CD4-positive, alpha-beta memory T cell (primary cell): ENCODE results near the gene LDLRAD4. TPM values are rescaled to one million over a fixed set of nuclear protein-coding genes. Genes with fewer than 3 reads are reported as not detected.

Source experiments
- CTCF ChIA-PET: fragments of 350-600 bp; sonication (Branson Sonifier 250); formaldehyde crosslinking; loops from one replicate; lab custom pipeline; 2021; ENCODE audit warnings: inconsistent platforms; ENCODE audit not compliant: partially characterized antibody; lab: Charles Lee
- POLR2A ChIA-PET: fragments of 350-600 bp; sonication (Branson Sonifier 250); formaldehyde crosslinking; loops from one replicate; lab custom pipeline; 2021; ENCODE audit not compliant: partially characterized antibody; lab: Charles Lee
- DNase-seq, 5 donors: peaks; one replicate each; pipeline versions ENCODE4 v3.0.0 to v3.0.0-alpha.2; 2020 to 2022; ENCODE audit warnings: mixed read lengths in 1 of 5
- H3K27ac ChIP-seq: one replicate; pipeline ENCODE4 v1.7.0; 2013; ENCODE audit warnings: low read depth, low read length
- H3K27me3 ChIP-seq: 2 replicates; pipeline ENCODE4 v1.7.0; 2013; ENCODE audit warnings: mild to moderate bottlenecking, low read length, moderate library complexity; ENCODE audit not compliant: insufficient read depth
- H3K36me3 ChIP-seq: 2 replicates; pipeline ENCODE4 v1.7.0; 2013; ENCODE audit warnings: mild to moderate bottlenecking, low read length, moderate library complexity; ENCODE audit not compliant: insufficient read depth
- H3K4me1 ChIP-seq: 2 replicates; pipeline ENCODE4 v1.7.0; 2013; ENCODE audit warnings: mild to moderate bottlenecking, low read length, moderate library complexity; ENCODE audit not compliant: insufficient read depth
- H3K4me3 ChIP-seq, 2 donors: one replicate each; pipeline ENCODE4 v1.7.0; 2013; ENCODE audit warnings: low read length in 2 of 2, mild to moderate bottlenecking in 1 of 2
- H3K9me3 ChIP-seq, 2 donors: one replicate each; pipeline ENCODE4 v1.7.0; 2013; ENCODE audit warnings: low read length in 2 of 2, control low read depth in 1 of 2; ENCODE audit not compliant: control insufficient read depth in 1 of 2
- H3K27ac Mint-ChIP-seq, 7 donors: one replicate each; pipeline ENCODE4 v1.8.0; 2020 to 2021; ENCODE audit warnings: mixed read lengths in 7 of 7, mild to moderate bottlenecking in 6 of 7, inconsistent platforms in 3 of 7, moderate library complexity in 3 of 7
- H3K27me3 Mint-ChIP-seq, 2 donors: one replicate each; pipeline ENCODE4 v1.8.0; 2020 to 2021; ENCODE audit warnings: mixed read lengths in 2 of 2
- H3K36me3 Mint-ChIP-seq, 2 donors: one replicate each; pipeline ENCODE4 v1.8.0; 2020 to 2021; ENCODE audit warnings: mixed read lengths in 2 of 2, inconsistent platforms in 1 of 2, mild to moderate bottlenecking in 1 of 2
- H3K4me1 Mint-ChIP-seq, 4 donors: one replicate each; pipeline ENCODE4 v1.8.0; 2020 to 2021; ENCODE audit warnings: mixed read lengths in 4 of 4, mild to moderate bottlenecking in 1 of 4
- H3K4me3 Mint-ChIP-seq, 8 donors: one replicate each; pipeline ENCODE4 v1.8.0; 2020 to 2021; ENCODE audit warnings: mixed read lengths in 8 of 8, mild to moderate bottlenecking in 7 of 8, moderate library complexity in 6 of 8, inconsistent platforms in 3 of 8
- H3K9me3 Mint-ChIP-seq, 8 donors: one replicate each; pipeline ENCODE4 v1.8.0; 2020 to 2021; ENCODE audit warnings: mixed read lengths in 8 of 8, mild to moderate bottlenecking in 5 of 8, inconsistent platforms in 3 of 8, moderate library complexity in 1 of 8
- intact Hi-C: fragments of 100-400 bp; cut with micrococcal nuclease; formaldehyde crosslinking; loops from one replicate; pipeline ENCODE4 v1.15.1; 2023
- polyA plus RNA-seq, 2 donors: library from polyadenylated mRNA; unstranded; fragments of 300-500 nt; fragmentation: Illumina TruSeq; gene quantifications; one replicate each; pipeline ENCODE4 v1.2.3, GENCODE V29; 2021
- total RNA-seq, 2 experiments: library from RNA; stranded (reverse); gene quantifications; one replicate each; pipeline ENCODE4 v1.2.3, GENCODE V29; 2021

Gene LDLRAD4
- total and polyA plus RNA-seq, 4 experiments from 2014 or later, result 17.4 to 63.0 (median 36.6) TPM

DNA sequence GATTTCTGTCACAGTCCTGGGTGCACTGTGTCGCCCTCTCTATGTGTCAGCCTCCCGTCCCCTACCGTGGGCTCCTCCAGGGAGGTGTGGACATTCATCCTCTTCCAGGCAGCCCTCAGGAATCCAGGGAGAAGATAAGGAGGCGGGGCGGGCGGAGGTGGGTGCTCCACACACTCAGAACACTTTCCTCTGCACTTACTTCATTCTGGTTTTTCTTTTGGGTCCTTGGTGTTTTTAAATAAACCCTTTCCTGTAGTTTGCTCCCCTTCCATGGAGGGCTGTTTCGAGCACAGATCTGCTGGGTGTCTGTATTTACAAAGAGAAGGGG, 323.9 kb downstream of the LDLRAD4 start:
- Mint-ChIP-seq H3K4me3 (no peak overlapping the region), H3K4me1 (peaks cover 16 to 45% (median 30%) of the 10 kb centered on the region in 4 donors), H3K36me3 (peaks cover 23 to 29% of the 10 kb centered on the region in 2 donors), H3K9me3 (no peaks in the 10 kb centered on the region), H3K27ac (peak overlapping the region in 1 of 7 donors; percentile 21), H3K27me3 (no peaks in the 10 kb centered on the region)
- Histone ChIP-seq H3K27ac (no peak overlapping the region), H3K4me1 (peaks cover 28% of the 10 kb centered on the region), H3K4me3 (no peak overlapping the region), H3K9me3 (no peaks in the 10 kb centered on the region), H3K36me3 (no peaks in the 10 kb centered on the region), H3K27me3 (no peaks in the 10 kb centered on the region)
- POLR2A ChIA-PET, result no interaction called here
- DNase-seq, result no peak
- CTCF ChIA-PET, result interaction anchor here (0.7 to 1.1 kb wide), 2 partner anchors 13 to 326 kb away, joined by 3 read pairs; no protein-coding TSS in a partner anchor
- intact Hi-C loops, result no loop called here

GRCh38 chr18:13543144-13543543, 324.6 kb downstream of the LDLRAD4 start:
- Histone ChIP-seq H3K27me3 (no peaks in the 10 kb centered on the region), H3K36me3 (no peaks in the 10 kb centered on the region), H3K4me1 (peaks cover 27% of the 10 kb centered on the region), H3K9me3 (no peaks in the 10 kb centered on the region), H3K4me3 (no peak overlapping the region), H3K27ac (no peak overlapping the region)
- Mint-ChIP-seq H3K27me3 (no peaks in the 10 kb centered on the region), H3K36me3 (peaks cover 23 to 32% of the 10 kb centered on the region in 2 donors), H3K9me3 (no peaks in the 10 kb centered on the region), H3K4me1 (peaks cover 14 to 43% (median 25%) of the 10 kb centered on the region in 4 donors), H3K4me3 (no peak overlapping the region), H3K27ac (peak overlapping the region in 1 of 7 donors; percentile 41)
- DNase-seq, result no peak
- ChIA-PET POLR2A (no interaction called here), CTCF (no interaction called here)
- intact Hi-C loops, result no loop called here

DNA sequence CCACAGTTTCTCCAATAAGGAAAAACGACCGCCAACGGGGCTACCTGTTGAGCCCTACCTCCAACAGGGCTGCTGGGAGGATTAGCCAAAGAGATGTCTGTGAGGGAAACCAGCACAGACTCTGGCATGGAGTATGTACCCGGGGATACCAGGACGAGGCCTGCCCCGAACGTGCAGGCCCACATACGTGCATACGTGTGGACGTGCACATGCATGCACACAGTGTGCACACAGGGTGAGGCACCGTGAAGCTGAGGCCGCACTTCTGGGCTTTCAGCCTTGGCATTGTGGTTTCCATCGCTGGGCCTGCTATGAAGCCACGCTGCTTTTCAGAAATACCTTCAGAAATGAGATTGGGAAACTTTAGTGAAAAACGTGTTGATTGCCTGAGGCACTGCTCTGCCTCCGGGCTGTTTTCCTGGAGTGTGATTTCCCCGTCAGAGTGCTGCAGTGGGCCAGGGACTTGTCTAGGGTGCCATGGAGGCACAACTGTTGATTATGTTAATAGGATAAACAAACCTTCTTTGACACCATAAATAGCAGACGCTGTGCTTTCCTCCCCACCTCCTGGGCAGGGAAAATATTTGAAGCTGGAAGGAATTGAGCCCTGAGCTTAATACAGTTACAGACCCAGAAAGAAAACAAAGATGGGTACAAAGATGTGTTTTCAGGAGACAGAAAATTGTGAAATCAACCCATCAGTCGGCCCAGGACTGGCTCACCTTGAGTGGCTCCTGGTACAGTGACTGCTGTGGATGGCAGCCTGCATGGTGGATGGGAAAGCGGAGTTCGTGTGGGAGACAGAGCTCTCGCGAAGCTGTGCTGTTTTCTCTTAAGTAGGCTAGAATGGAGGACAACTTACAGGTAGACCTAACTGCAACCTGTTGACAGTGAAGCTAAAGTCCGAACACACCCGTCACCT, 325.5 kb downstream of the LDLRAD4 start:
- H3K4me1 ChIP-seq, result peaks cover 19% of the 10 kb centered on the region
- POLR2A ChIA-PET, result no interaction called here
- CTCF ChIA-PET, result interaction anchor here (0.5 to 1.0 kb wide), 2 partner anchors 64 to 121 kb away, joined by 3 to 4 read pairs; no protein-coding TSS in a partner anchor
- Mint-ChIP-seq H3K4me3 (no peak overlapping the region), H3K4me1 (peaks cover 12 to 36% (median 17%) of the 10 kb centered on the region in 4 donors), H3K36me3 (peaks cover 24 to 33% of the 10 kb centered on the region in 2 donors), H3K27ac (peak overlapping the region in 3 of 7 donors; percentile 6 to 79 (median 64)), H3K9me3 (no peaks in the 10 kb centered on the region), H3K27me3 (no peaks in the 10 kb centered on the region)
- intact Hi-C loops, result no loop called here
- no peak for DNase-seq
- no peak overlapping the region for H3K4me3 ChIP-seq
- no peaks in the 10 kb centered on the region for H3K36me3 ChIP-seq
- no peak overlapping the region for H3K27ac ChIP-seq
- no peaks in the 10 kb centered on the region for H3K27me3 ChIP-seq
- H3K9me3 ChIP-seq, result no peaks in the 10 kb centered on the region

DNA sequence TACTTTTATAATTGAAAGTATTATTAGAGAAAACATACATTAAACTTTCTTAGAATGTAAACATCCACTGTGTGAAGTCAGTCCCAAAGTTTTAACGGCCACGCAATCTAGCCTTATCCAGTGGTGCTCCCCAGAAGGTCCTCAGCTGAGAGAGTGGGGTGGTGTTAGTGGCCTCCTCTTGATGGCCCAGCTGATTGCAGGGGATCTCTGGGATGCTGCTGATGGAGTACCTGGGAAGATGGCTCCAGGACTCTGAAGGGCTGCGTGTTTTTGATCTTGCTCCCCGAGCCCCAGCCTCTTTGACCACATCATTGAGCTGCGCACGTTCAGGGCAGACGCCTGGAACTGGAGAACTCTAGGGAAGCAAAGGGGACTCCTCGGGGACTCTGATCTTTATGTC, 326.4 kb downstream of the LDLRAD4 start:
- Mint-ChIP-seq H3K27ac (no peak overlapping the region), H3K36me3 (peaks cover 24 to 38% of the 10 kb centered on the region in 2 donors), H3K27me3 (no peaks in the 10 kb centered on the region), H3K4me3 (no peak overlapping the region), H3K4me1 (peaks cover 9 to 27% (median 11%) of the 10 kb centered on the region in 4 donors), H3K9me3 (no peaks in the 10 kb centered on the region)
- H3K27ac ChIP-seq, result no peak overlapping the region
- ChIA-PET CTCF (no interaction called here), POLR2A (no interaction called here)
- no peaks in the 10 kb centered on the region for H3K9me3 ChIP-seq
- intact Hi-C loops, result no loop called here
- H3K27me3 ChIP-seq, result no peaks in the 10 kb centered on the region
- peaks cover 10% of the 10 kb centered on the region for H3K4me1 ChIP-seq
- no peak for DNase-seq
- no peaks in the 10 kb centered on the region for H3K36me3 ChIP-seq
- H3K4me3 ChIP-seq, result no peak overlapping the region

DNA sequence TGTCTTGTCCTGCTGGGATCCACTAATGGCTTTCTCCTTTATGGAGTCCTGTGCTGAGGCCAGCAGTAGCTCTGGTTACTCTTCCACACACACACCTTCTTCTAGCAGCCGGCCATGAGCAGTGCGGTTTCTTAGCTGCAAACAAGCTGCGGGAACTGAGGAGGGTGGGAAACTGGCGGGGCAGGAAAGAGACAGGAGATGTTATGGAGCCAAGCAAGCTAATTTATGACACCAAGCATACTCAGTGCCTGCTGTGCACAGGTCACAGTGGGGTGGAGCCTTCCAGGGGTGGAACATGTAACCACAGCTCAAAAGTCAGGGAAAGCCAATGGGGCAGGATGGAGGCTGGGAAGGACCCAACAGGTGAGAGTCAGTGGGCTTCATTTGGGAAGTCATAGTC, 327.0 kb downstream of the LDLRAD4 start:
- ChIA-PET POLR2A (no interaction called here), CTCF (interaction anchor here (1.0 kb wide), 1 partner anchor 15 kb away, joined by 3 read pairs; no protein-coding TSS in a partner anchor)
- peaks cover 24 to 41% of the 10 kb centered on the region in 2 donors for H3K36me3 Mint-ChIP-seq
- DNase-seq, result no peak
- intact Hi-C loops, result no loop called here
- no peaks in the 10 kb centered on the region for H3K9me3 ChIP-seq
- H3K27ac ChIP-seq, result no peak overlapping the region
- H3K27me3 ChIP-seq, result no peaks in the 10 kb centered on the region
- H3K27ac Mint-ChIP-seq, result no peak overlapping the region
- H3K4me1 Mint-ChIP-seq, result peaks cover 3 to 26% (median 7%) of the 10 kb centered on the region in 4 donors
- no peaks in the 10 kb centered on the region for H3K36me3 ChIP-seq
- H3K27me3 Mint-ChIP-seq, result no peaks in the 10 kb centered on the region
- H3K9me3 Mint-ChIP-seq, result peaks cover 0 to 2% (median 0%) of the 10 kb centered on the region in 8 donors
- H3K4me3 Mint-ChIP-seq, result no peak overlapping the region
- H3K4me3 ChIP-seq, result no peak overlapping the region
- peaks cover 5% of the 10 kb centered on the region for H3K4me1 ChIP-seq

DNA sequence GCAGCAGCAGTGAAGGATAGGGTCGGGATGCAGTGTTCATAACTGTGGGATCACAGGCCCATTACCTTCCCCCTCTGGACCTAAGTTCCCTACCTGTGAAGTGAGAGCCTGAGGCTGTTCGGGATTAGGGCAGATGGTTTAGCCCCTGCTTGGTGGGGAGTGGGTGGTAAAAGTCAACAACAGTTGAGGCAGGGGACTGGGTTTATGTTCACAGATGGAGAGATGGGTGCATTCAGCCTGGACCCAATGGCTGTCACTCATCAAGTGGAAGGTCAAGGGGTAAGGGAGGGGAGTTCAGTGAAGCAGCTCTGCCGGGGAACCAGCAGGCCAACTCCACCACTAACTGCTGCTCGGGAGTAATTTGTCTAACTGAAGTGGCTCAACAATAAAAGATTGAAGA, 327.4 kb downstream of the LDLRAD4 start:
- H3K36me3 Mint-ChIP-seq, result peaks cover 23 to 41% of the 10 kb centered on the region in 2 donors
- no peak overlapping the region for H3K27ac ChIP-seq
- no peaks in the 10 kb centered on the region for H3K36me3 ChIP-seq
- H3K9me3 Mint-ChIP-seq, result peaks cover 0 to 2% (median 0%) of the 10 kb centered on the region in 8 donors
- no peaks in the 10 kb centered on the region for H3K9me3 ChIP-seq
- H3K27me3 Mint-ChIP-seq, result no peaks in the 10 kb centered on the region
- intact Hi-C loops, result no loop called here
- ChIA-PET CTCF (interaction anchor here (1.0 to 1.2 kb wide), 2 partner anchors 15 to 330 kb away, joined by 3 to 8 read pairs; no protein-coding TSS in a partner anchor), POLR2A (no interaction called here)
- peaks cover 1 to 22% (median 6%) of the 10 kb centered on the region in 4 donors for H3K4me1 Mint-ChIP-seq
- no peak overlapping the region for H3K4me3 ChIP-seq
- peaks cover under 1% of the 10 kb centered on the region for H3K4me1 ChIP-seq
- H3K27me3 ChIP-seq, result no peaks in the 10 kb centered on the region
- H3K4me3 Mint-ChIP-seq, result no peak overlapping the region
- H3K27ac Mint-ChIP-seq, result no peak overlapping the region
- DNase-seq, result no peak

DNA sequence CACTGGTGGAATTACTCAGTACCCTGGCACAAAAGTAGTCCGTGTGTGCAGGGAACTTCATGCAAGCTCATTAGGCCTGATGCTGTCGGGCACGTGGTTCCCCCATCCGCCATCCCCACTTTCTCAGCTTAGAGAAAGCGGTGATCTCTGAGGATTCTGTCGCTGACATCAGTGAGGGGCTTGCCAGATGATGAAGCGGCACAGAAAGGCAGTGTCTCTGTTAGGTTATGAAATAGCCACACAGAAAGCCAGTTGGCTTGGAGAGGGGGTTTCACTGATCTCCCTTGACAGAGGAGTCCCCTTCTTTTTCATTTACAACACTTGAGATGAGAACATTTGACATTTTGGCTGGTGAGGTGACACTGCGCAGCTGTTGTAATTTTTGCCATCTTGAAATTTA, 328.1 kb downstream of the LDLRAD4 start:
- Mint-ChIP-seq H3K4me1 (peaks cover 5 to 20% (median 8%) of the 10 kb centered on the region in 4 donors), H3K36me3 (peaks cover 27 to 41% of the 10 kb centered on the region in 2 donors), H3K4me3 (no peak overlapping the region), H3K9me3 (peaks cover 0 to 2% (median 0%) of the 10 kb centered on the region in 8 donors), H3K27ac (peak overlapping the region in 1 of 7 donors; percentile 7), H3K27me3 (no peaks in the 10 kb centered on the region)
- ChIA-PET POLR2A (no interaction called here), CTCF (interaction anchor here (1.0 to 1.2 kb wide), 3 partner anchors 16 to 331 kb away, joined by 3 to 8 read pairs (median 3); no protein-coding TSS in a partner anchor)
- Histone ChIP-seq H3K9me3 (no peaks in the 10 kb centered on the region), H3K4me3 (no peak overlapping the region), H3K27ac (no peak overlapping the region), H3K27me3 (no peaks in the 10 kb centered on the region), H3K36me3 (no peaks in the 10 kb centered on the region), H3K4me1 (no peaks in the 10 kb centered on the region)
- intact Hi-C loops, result no loop called here
- no peak for DNase-seq
